ENCODE data around the gene LSM6.

- TF ChIP-seq, protein P1, sequence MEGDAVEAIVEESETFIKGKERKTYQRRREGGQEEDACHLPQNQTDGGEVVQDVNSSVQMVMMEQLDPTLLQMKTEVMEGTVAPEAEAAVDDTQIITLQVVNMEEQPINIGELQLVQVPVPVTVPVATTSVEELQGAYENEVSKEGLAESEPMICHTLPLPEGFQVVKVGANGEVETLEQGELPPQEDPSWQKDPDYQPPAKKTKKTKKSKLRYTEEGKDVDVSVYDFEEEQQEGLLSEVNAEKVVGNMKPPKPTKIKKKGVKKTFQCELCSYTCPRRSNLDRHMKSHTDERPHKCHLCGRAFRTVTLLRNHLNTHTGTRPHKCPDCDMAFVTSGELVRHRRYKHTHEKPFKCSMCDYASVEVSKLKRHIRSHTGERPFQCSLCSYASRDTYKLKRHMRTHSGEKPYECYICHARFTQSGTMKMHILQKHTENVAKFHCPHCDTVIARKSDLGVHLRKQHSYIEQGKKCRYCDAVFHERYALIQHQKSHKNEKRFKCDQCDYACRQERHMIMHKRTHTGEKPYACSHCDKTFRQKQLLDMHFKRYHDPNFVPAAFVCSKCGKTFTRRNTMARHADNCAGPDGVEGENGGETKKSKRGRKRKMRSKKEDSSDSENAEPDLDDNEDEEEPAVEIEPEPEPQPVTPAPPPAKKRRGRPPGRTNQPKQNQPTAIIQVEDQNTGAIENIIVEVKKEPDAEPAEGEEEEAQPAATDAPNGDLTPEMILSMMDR (IDR thresholded peaks at IDR 0.05) = no peak
- TF ChIP-seq POLR2A (IDR thresholded peaks at IDR 0.05) = no peak
Measured at GRCh38 chr4:146224326-146224966, 48.9 kb downstream of the LSM6 start.
